Pons (tissue), 1 donor: ENCODE data around the gene ZNF790.
"Not testable (repeated sequence)": the region's sequence is repeated elsewhere in the genome, so short reads cannot be mapped to it uniquely, and the experiment has no call there.

Experiments used
- DNase-seq: peaks from one replicate; pipeline ENCODE4 v3.0.0-alpha.2; 2016; ENCODE audit warnings: low spot score

Gene ZNF790

GRCh38 chr19:36837906-36838783 is at the start of gene ZNF790:
Gene ZNF790, minus strand, starts transcription at chr19:36838387. Its CDS starts 12,768 bp downstream, at chr19:36825619.
- DNase-seq = peak; percentile 89

GRCh38 chr19:36876993-36877938 is 39.1 kb upstream of the ZNF790 start:
- no peak for DNase-seq

GRCh38 chr19:36851898-36852297 is 13.7 kb upstream of the ZNF790 start:
- DNase-seq = no peak

GRCh38 chr19:36850559-36851442 is 12.6 kb upstream of the ZNF790 start, which contains the start of gene ZNF345:
Gene ZNF345, plus strand, starts transcription at chr19:36850876. Its CDS starts 25,955 bp downstream, at chr19:36876831.
- peak; percentile 97 for DNase-seq

- peak; percentile 96 for DNase-seq
These were observed 11.7 kb upstream of the ZNF790 start for GRCh38 chr19:36849701-36850558.

GRCh38 chr19:36847968-36848367 is 9.8 kb upstream of the ZNF790 start:
- no peak for DNase-seq

GRCh38 chr19:36838784-36839324 is 667 bp upstream of the ZNF790 start:
- DNase-seq = no peak

GRCh38 chr19:36837176-36837905 is 846 bp downstream of the ZNF790 start:
- DNase-seq = peak; percentile 4

- no peak for DNase-seq
These were observed 4.8 kb downstream of the ZNF790 start for GRCh38 chr19:36833430-36833829.

- no peak for DNase-seq
These were observed 16.4 kb downstream of the ZNF790 start for GRCh38 chr19:36821758-36822157.

- no peak for DNase-seq
These were observed 19.0 kb downstream of the ZNF790 start for GRCh38 chr19:36819130-36819630.

- no peak for DNase-seq
These were observed 31.2 kb downstream of the ZNF790 start for GRCh38 chr19:36807029-36807428.

GRCh38 chr19:36805364-36805763 is 32.8 kb downstream of the ZNF790 start:
- DNase-seq = no peak

- no peak for DNase-seq
These were observed 40.4 kb downstream of the ZNF790 start for GRCh38 chr19:36797786-36798108.

- no peak for DNase-seq
These were observed 41.5 kb downstream of the ZNF790 start for GRCh38 chr19:36796714-36796992.

- DNase-seq = not testable (repeated sequence)
These were observed 46.6 kb downstream of the ZNF790 start for GRCh38 chr19:36791420-36792141.

GRCh38 chr19:36775768-36776167 is 62.4 kb downstream of the ZNF790 start:
- DNase-seq = no peak

- no peak for DNase-seq
These were observed 65.0 kb downstream of the ZNF790 start for GRCh38 chr19:36773223-36773579.
